ENCODE results near the gene TMPRSS3. TPM values are rescaled to one million over a fixed set of nuclear protein-coding genes. Genes with fewer than 3 reads are reported as not detected.
A peak's percentile ranks its signal among the peaks of the same experiment; 100 is the strongest.

TMPRSS3 gene
- total and polyA plus RNA-seq, 9 of the 15 experiments (the other 6 are each of a cell fraction or from before 2014, with no cell fraction given) = 0.07 TPM; not detected in 8

GRCh38 chr21:42361286-42361685 lies 34.6 kb downstream of the TMPRSS3 start:
- POLR2A ChIA-PET = interaction anchor here (0.5 to 1.3 kb wide), 5 partner anchors 12 to 89 kb away, joined by 3 to 4 read pairs (median 3); no protein-coding TSS in a partner anchor
- peaks cover 33 to 79% of the 10 kb centered on the region in 2 experiments for H3K27me3 ChIP-seq (ENCODE audit: control insufficient read depth in 2 of 2, insufficient read depth in 2 of 2, low read length in 2 of 2)
- H3K27ac ChIP-seq (ENCODE audit: extremely low read depth, low read depth, low read length) = no peak overlapping the region
- H3K79me2 ChIP-seq (ENCODE audit: control insufficient read depth, insufficient read depth, low read length) = no peaks in the 10 kb centered on the region
- TF ChIP-seq ZNF174 (CRISPR knock-in tag; IDR thresholded peaks at IDR 0.05) = no peak
- H3K9me1 ChIP-seq (ENCODE audit: control insufficient read depth, insufficient read depth, low read length) = no peaks in the 10 kb centered on the region
- H3K36me3 ChIP-seq (ENCODE audit: control insufficient read depth, insufficient read depth, low read length) = no peaks in the 10 kb centered on the region
- no peaks in the 10 kb centered on the region for H3K9me3 ChIP-seq (replicated peaks; ENCODE audit: control insufficient read depth, insufficient read depth, low read depth, low read length)
- no peak for FAIRE-seq
- H3K4me3 ChIP-seq = no peak overlapping the region
- H3K4me1 ChIP-seq (replicated peaks in 1 of 2; ENCODE audit: control insufficient read depth in 2 of 2, insufficient read depth in 2 of 2, low read length in 2 of 2) = peaks cover 0 to 2% of the 10 kb centered on the region in 2 experiments; a peak in 3 of 5 replicates
- no TSS peak for BruUV-seq (replicated peaks)
- H2AFZ ChIP-seq (ENCODE audit: low read depth, low read length) = no peak overlapping the region
- no peak for ATAC-seq
- CTCF ChIA-PET (ENCODE audit: low intra/inter-chr PET ratio) = no interaction called here
- 0 out of 2 replicates have a peak, but pooled peaks cover 4% of the 10 kb centered on the region for H4K20me1 ChIP-seq (replicated peaks; ENCODE audit: control insufficient read depth, insufficient read depth, low read length)
- intact Hi-C loops (cut with micrococcal nuclease) = loop anchor here (10.0 kb wide), 1 partner anchor 174 kb away; no protein-coding TSS in a partner anchor
- no peak for DNase-seq (ENCODE audit: extremely low read depth in 1 of 4, low spot score in 3 of 4)
- in situ Hi-C loops (cut with MboI) = no loop called here
- no peak overlapping the region for H3K9ac ChIP-seq (ENCODE audit: insufficient read depth in 1 of 2, low read depth in 2 of 2, low read length in 2 of 2)
- 6% methylated on average over 7 of the region's 7 CpGs for WGBS (ENCODE audit: insufficient coverage, low coverage, missing lambda C conversion rate)
- H3K4me2 ChIP-seq (ENCODE audit: insufficient read depth, low read length) = no peak overlapping the region

GRCh38 chr21:42360317-42360716 lies 35.5 kb downstream of the TMPRSS3 start:
- ChIA-PET POLR2A (interaction anchor here (1.3 kb wide), 1 partner anchor 11 kb away, joined by 3 read pairs; no protein-coding TSS in a partner anchor), CTCF (ENCODE audit: low intra/inter-chr PET ratio) (no interaction called here)
- Histone ChIP-seq H3K9me1 (ENCODE audit: control insufficient read depth, insufficient read depth, low read length) (no peaks in the 10 kb centered on the region), H3K27me3 (ENCODE audit: control insufficient read depth in 2 of 2, insufficient read depth in 2 of 2, low read length in 2 of 2) (peaks cover 27 to 69% of the 10 kb centered on the region in 2 experiments), H3K4me1 (replicated peaks in 1 of 2; ENCODE audit: control insufficient read depth in 2 of 2, insufficient read depth in 2 of 2, low read length in 2 of 2) (no peaks in the 10 kb centered on the region; a peak in 1 of 5 replicates), H3K9me3 (replicated peaks; ENCODE audit: control insufficient read depth, insufficient read depth, low read depth, low read length) (no peaks in the 10 kb centered on the region), H3K27ac (ENCODE audit: extremely low read depth, low read depth, low read length) (no peak overlapping the region), H3K9ac (ENCODE audit: insufficient read depth in 1 of 2, low read depth in 2 of 2, low read length in 2 of 2) (no peak overlapping the region), H4K20me1 (replicated peaks; ENCODE audit: control insufficient read depth, insufficient read depth, low read length) (no peaks in the 10 kb centered on the region), H3K79me2 (ENCODE audit: control insufficient read depth, insufficient read depth, low read length) (no peaks in the 10 kb centered on the region), H3K4me3 (no peak overlapping the region), H3K36me3 (ENCODE audit: control insufficient read depth, insufficient read depth, low read length) (no peaks in the 10 kb centered on the region), H3K4me2 (ENCODE audit: insufficient read depth, low read length) (no peak overlapping the region), H2AFZ (ENCODE audit: low read depth, low read length) (no peak overlapping the region)
- 8% methylated on average over 2 of the region's 2 CpGs for WGBS (ENCODE audit: insufficient coverage, low coverage, missing lambda C conversion rate)
- BruUV-seq (replicated peaks) = no TSS peak
- ATAC-seq = peak; percentile 51; the same call in 2 of the 3 replicates
- peak; percentile 71 for FAIRE-seq
- intact Hi-C loops (cut with micrococcal nuclease) (loop anchor here (1.0 to 10.0 kb wide), 2 partner anchors 90 to 174 kb away; no protein-coding TSS in a partner anchor), in situ Hi-C loops (cut with MboI) (no loop called here)
- DNase-seq (ENCODE audit: extremely low read depth in 1 of 4, low spot score in 3 of 4) = peak in 3 of 4 experiments; percentile 36 to 55 (median 55)
- TF ChIP-seq SMARCA5 (IDR thresholded peaks at IDR 0.05) = peak; percentile 77
- TF ChIP-seq PTBP1 (IDR thresholded peaks at IDR 0.05; ENCODE audit: low read depth, low read length) = peak; percentile 95
- no peak for TF ChIP-seq RHOXF2B (CRISPR knock-in tag; conservative IDR thresholded peaks at IDR 0.05)
- no peak for TF ChIP-seq ZC3H11A (IDR thresholded peaks at IDR 0.05; ENCODE audit: low read depth, low read length)
- no peak for TF ChIP-seq HNRNPL (IDR thresholded peaks at IDR 0.05; ENCODE audit: low read depth, low read length)
- peak; percentile 69 for TF ChIP-seq CEBPZ (IDR thresholded peaks at IDR 0.05; ENCODE audit: borderline replicate concordance, low read depth, low read length)
- no peak for TF ChIP-seq ZNF583 (CRISPR knock-in tag; IDR thresholded peaks at IDR 0.05)
- no peak for TF ChIP-seq CBFB (CRISPR knock-in tag; IDR thresholded peaks at IDR 0.05)
- peak; percentile 63; the same call in 1 of the 2 replicates for TF ChIP-seq XRCC5 (IDR thresholded peaks at IDR 0.05; ENCODE audit: low read depth, low read length)
- TF ChIP-seq CC2D1A (IDR thresholded peaks at IDR 0.05) = no peak; the same call in 1 of the 2 replicates
- TF ChIP-seq CREB1 (IDR thresholded peaks at IDR 0.05) = no peak
- TF ChIP-seq CREB1 (CRISPR knock-in tag; IDR thresholded peaks at IDR 0.05) = no peak
- TF ChIP-seq KDM1A (IDR thresholded peaks at IDR 0.05) = peak; percentile 55 to 66; a peak in 3 of 4 replicates
- no peak for TF ChIP-seq ZNF445 (CRISPR knock-in tag; IDR thresholded peaks at IDR 0.05; ENCODE audit: low read depth)
- TF ChIP-seq MBD2 (IDR thresholded peaks at IDR 0.05; ENCODE audit: borderline replicate concordance, low read depth) = no peak
